HG03025 (cell line): ENCODE data around the gene ST8SIA3.

ENCODE experiments used
- ATAC-seq: cut with Tn5 transposase; IDR thresholded peaks from one replicate; pipeline ENCODE4 v1.9.1; 2021; ENCODE audit warnings: mild to moderate bottlenecking, moderate library complexity; ENCODE audit not compliant: unreplicated experiment, low FRiP score

The ST8SIA3 gene

GRCh38 chr18:57352271-57352701 lies at the start of gene ST8SIA3:
ST8SIA3 (plus strand) TSS chr18:57352557; CDS start chr18:57352847, 290 bp downstream.
- no peak for ATAC-seq

DNA sequence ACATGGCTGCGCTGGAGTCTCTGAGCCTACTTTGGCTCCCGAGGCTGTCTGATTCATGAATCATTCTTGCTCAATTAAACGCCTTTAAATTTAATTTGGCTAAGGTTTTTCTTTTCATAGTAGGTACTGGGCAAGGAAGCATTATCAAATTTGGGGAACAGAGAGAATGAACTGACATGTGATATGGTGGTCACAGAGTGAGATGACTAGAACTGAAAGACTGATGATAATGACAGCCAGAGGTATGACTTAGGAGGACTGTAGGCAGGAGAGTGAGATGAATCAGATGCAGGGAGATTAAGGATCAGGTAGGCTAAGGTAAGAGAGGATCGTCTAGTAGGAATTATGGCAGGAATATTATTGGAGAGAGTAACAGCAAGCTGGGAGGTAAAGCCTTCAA lies 40.9 kb upstream of the ST8SIA3 start:
- no peak for ATAC-seq

- ATAC-seq, result no peak
These were observed 39.8 kb upstream of the ST8SIA3 start for GRCh38 chr18:57312346-57313144.

- ATAC-seq, result no peak
These were observed 31.8 kb upstream of the ST8SIA3 start for GRCh38 chr18:57320603-57321002.

DNA sequence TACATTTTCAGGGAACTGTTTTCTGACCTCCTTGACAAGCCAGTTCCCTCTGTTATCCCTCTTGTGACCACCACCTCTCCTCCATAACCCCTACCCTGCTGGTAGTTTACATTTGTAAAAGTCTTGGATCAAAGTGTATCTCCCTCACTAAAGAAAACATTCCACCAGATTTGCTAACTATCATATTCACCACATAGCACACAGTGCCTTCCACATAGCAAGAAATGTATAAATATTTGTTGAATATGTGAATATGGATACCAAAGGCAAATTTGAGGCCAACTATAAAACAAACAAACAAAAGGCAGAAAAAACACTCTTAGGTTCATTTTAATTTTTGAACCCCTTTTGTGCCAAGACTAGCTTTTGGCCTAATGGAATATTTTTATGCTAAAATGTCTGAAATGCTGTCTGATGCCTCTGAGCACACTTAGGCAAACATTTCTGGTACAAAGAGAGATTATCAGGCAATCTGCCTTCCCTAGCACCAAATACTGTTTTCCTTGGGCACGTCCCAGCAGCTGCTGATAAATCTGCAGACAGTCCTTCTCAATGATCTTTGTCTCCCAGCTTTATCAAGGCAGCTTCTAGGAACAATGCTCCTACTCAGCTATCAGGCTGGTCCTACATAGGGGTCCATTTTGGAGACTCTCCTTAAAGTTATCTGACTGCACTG lies 26.7 kb upstream of the ST8SIA3 start:
- no peak for ATAC-seq

DNA sequence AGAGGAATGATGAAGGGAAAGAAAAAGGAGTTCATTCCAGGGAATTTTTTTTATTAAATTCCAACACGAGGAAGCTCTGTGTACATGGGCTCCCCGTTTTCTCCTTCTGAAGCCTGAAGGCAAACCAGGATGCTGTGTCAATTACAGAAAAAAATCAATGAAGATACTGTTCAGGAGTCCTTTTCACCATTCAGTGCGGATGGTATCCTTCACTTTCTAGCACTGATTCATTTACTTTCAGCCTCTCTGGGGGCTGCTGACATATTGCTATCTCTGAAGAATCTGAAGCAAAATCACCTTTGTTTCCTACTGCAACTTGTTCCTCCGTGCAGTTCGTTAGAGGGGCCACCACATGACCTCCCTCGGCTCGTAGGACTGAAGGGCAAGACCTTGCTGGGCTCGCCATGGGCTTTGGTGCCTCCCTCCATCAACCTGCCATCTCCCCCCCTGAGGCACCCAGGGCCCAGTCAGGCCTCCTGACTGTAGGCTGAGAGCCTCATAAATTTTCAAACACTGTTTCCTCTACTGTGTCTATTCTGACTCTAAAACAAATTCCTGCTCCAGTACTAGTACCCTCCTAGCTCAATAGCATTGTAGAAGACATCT lies 25.5 kb upstream of the ST8SIA3 start:
- ATAC-seq, result no peak

DNA sequence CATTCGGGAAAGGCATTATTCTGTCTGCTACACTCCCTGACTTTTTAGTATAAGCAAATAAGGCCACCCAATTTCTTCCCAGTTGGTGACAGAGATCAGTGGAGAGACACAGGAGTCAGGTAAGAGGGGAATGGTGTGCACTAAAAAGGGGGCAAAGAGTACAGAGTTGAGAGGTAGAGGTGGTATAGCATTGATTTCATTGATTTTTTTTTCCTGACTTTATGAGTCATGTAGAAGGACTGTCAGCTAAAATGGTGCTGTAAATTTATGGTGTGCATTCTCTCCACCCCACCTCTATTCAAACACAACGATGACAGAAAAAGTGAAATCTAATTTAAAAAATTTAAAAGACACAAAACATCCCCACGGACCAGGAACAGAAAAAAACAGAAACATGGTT lies 23.7 kb upstream of the ST8SIA3 start:
- no peak for ATAC-seq

DNA sequence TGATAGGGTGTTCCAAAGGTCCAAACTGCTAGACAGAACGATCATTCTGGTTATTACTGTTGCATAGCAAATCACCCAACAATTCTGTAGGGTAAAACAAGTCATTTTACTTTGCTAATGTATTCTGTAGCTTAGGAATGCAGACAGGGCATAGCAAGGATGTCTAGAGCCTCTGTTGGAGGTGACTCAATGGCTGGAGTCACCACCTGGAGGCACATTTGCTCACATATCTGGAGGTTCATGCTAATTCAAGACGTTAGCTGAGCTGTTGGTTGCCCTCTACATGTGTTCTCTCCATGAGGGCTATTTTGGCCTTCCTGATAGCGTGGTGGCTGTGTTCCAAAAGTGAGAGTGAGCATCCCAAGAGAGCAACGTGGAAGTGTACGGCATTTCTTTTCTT lies 22.5 kb upstream of the ST8SIA3 start:
- ATAC-seq, result no peak

- ATAC-seq, result no peak
These were observed 20.6 kb upstream of the ST8SIA3 start for GRCh38 chr18:57331718-57332117.

- ATAC-seq, result no peak
These were observed 18.4 kb upstream of the ST8SIA3 start for GRCh38 chr18:57333940-57334339.

DNA sequence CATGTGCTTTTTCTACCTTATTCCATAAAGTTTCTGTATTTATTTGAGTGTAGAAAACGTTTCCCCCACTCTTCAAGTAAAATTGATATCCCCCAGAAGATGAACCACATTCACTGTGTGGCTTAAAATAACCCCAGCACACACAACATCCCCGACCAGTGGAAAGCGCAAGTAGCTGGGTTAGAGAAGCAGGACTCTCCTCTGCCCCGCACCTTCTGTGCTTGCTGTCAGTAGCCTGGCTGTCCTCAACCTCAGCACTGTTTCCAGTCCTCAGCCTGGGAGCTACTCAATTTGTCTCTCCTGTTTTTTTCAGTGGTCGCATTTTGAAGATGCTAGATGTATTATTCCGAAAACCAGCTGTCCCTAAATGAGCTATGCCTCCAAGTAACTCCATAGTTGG lies 18.0 kb upstream of the ST8SIA3 start:
- ATAC-seq, result no peak

DNA sequence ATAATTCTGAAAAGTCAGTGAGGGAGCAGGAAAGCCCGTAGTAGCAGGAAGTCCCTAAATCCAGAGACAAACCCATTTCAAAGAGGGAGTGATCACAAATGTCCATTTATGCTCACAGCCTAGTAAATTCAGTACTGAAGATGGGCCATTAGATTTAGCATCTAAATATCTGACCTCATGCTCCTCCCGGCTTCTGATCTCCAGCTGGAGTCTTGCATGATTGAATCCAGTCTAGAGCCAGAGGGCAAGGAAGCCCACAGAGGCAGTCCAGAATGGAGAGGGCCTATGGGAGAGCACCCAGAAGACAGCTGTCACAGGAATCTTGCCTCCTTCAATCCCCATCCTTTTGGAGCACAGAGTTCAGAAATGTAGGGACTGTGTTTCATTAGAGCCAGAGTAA lies 16.0 kb upstream of the ST8SIA3 start:
- ATAC-seq, result no peak

DNA sequence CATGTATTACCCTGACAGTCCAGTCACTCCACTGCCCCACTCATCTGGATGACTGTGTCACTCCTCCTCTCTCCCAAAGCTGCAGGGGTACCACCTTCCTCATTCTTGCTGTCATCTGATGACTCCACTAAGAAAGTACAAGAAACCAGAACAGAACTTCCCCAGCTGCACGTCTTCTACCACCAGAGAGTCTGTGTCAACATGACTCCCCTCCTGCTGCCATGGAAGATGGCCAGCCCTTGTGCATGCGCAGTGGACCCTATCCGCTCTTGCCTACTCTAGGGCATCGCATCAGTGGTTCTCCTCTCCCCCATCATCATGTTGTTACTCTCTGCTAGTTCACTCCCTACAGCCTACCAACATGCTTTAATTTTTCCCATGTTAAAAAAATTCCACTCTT lies 14.5 kb upstream of the ST8SIA3 start:
- no peak for ATAC-seq

DNA sequence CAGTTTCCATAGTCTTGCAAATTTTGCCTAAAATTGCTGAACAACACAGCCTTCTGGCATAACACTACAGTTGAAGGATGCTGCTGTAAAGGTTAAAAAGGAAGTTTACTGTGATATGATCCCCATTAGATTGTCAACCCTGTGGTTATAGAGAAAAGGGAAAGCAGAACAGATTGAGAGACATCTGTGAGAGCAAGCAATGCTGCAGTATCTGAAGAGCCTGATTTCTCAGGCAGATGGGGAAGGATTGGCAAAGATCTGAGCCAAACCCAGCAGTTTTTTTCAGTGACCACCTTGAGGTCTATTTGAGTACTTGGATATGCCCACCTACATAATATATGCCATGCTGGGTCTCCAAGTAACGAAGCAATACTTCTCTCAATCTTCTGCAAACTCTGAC lies 8.5 kb upstream of the ST8SIA3 start:
- ATAC-seq, result no peak

GRCh38 chr18:57346876-57347275 lies 5.5 kb upstream of the ST8SIA3 start:
- no peak for ATAC-seq

DNA sequence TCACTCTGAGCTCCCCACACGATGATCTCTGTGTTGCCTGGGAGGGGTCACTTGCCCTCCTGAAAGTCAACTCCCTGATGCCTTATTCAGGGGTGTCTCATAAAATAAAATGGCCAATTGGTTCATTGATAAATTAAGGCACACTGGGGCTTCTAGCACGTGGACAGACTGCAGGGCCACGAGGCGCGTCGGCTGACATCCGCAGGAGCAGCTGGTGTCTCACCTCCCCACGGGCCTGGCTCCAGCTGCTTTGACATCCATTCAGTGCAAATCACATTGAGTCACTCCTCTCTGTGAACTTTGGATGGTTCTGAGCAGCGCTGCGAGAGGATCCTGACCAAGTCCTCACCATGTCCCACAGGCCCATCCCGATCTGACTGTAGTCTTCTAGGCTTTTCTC lies 4.6 kb upstream of the ST8SIA3 start:
- no peak for ATAC-seq

DNA sequence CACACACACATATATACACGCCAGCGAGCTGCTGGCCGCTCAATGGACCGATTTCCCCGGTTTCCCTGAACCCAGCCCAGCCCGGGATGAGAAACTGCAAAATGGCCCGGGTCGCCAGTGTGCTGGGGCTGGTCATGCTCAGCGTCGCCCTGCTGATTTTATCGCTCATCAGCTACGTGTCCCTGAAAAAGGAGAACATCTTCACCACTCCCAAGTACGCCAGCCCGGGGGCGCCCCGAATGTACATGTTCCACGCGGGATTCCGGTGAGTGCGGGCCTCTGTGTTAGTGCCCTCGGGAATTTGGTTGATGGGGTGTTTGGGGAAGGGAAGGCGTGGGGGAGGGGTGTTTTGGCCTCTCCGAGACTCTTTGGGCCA lies 392 bp downstream of the ST8SIA3 start:
- no peak for ATAC-seq

- ATAC-seq, result no peak
These were observed 981 bp downstream of the ST8SIA3 start for GRCh38 chr18:57353137-57353939.

GRCh38 chr18:57353940-57354461 lies 1.6 kb downstream of the ST8SIA3 start:
- no peak for ATAC-seq

- no peak for ATAC-seq
These were observed 7.1 kb downstream of the ST8SIA3 start for GRCh38 chr18:57359433-57359832.

GRCh38 chr18:57362714-57363113 lies 10.4 kb downstream of the ST8SIA3 start:
- no peak for ATAC-seq
